Measurements from ENCODE around the gene FGGY. TPM values are rescaled to one million over a fixed set of nuclear protein-coding genes. Genes with fewer than 3 reads are reported as not detected.

FGGY gene
- total and polyA plus RNA-seq, 2 donors (not counting 1 experiment from before 2014, with no cell fraction given): 6.1 to 38.5 TPM

DNA sequence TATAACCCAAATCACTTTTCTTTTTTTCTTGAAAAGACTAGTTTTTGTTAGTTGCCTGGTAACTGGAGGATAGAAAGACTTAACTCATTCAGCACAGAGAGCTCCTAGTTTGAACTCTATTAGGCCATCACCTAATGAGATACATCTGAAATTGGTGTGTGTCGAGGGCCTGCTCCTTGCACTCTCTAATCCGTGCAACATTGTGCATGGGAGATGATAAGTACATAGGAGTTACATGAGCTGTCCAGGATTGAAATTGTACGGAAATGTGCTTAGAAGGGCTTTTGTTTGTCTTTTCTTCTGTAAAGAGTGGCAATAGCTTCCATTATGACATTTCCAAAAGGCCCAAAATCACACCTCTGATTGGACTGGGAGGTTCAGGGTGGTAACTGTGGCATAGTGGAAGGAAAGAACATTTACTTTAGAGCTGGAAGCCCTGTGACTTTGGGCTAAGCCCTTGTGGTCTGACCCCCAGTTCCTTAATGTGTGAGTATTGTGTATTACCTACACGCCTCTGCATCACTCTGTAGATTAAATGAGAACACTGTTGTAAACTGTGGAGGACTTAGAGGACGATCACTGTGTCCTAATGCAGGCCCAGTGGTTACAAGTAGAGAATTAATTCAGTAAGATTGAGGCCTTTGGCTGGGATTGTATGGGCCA, 71.2 kb downstream of the FGGY start:
- no peaks in the 10 kb centered on the region for H3K27me3 ChIP-seq (replicated peaks in 1 of 4; ENCODE audit: control extremely low read depth in 1 of 4, control insufficient read depth in 3 of 4, insufficient read depth in 4 of 4, low read length in 3 of 4)
- H3K79me2 ChIP-seq (ENCODE audit: control insufficient read depth, insufficient read depth, low read length): no peaks in the 10 kb centered on the region
- no peak overlapping the region for H2AFZ ChIP-seq (ENCODE audit: insufficient read depth, low read depth, low read length, poor library complexity, severe bottlenecking)
- H3K4me1 ChIP-seq (ENCODE audit: control insufficient read depth in 2 of 2, insufficient read depth in 2 of 2, low read length in 2 of 2): no peaks in the 10 kb centered on the region
- H3K4me2 ChIP-seq (replicated peaks; ENCODE audit: low read depth, low read length, poor library complexity, severe bottlenecking): no peak overlapping the region
- Mint-ChIP-seq H3K4me3 (no peak overlapping the region), H3K9me3 (ENCODE audit: insufficient read depth) (no peaks in the 10 kb centered on the region), H3K27ac (no peak overlapping the region), H3K27me3 (no peaks in the 10 kb centered on the region), H3K4me1 (no peaks in the 10 kb centered on the region)
- H3K4me3 ChIP-seq (ENCODE audit: control extremely low read depth in 1 of 5, extremely low read depth in 1 of 5, insufficient read depth in 1 of 5, low read depth in 2 of 5, low read length in 4 of 5): no peak overlapping the region
- ChIA-PET CTCF (no interaction called here), POLR2A (no interaction called here)
- TF ChIP-seq EZH2 (IDR thresholded peaks at IDR 0.05; ENCODE audit: borderline replicate concordance, insufficient read depth, low read depth, low read length, poor library complexity, severe bottlenecking): no peak
- TF ChIP-seq, protein P1, sequence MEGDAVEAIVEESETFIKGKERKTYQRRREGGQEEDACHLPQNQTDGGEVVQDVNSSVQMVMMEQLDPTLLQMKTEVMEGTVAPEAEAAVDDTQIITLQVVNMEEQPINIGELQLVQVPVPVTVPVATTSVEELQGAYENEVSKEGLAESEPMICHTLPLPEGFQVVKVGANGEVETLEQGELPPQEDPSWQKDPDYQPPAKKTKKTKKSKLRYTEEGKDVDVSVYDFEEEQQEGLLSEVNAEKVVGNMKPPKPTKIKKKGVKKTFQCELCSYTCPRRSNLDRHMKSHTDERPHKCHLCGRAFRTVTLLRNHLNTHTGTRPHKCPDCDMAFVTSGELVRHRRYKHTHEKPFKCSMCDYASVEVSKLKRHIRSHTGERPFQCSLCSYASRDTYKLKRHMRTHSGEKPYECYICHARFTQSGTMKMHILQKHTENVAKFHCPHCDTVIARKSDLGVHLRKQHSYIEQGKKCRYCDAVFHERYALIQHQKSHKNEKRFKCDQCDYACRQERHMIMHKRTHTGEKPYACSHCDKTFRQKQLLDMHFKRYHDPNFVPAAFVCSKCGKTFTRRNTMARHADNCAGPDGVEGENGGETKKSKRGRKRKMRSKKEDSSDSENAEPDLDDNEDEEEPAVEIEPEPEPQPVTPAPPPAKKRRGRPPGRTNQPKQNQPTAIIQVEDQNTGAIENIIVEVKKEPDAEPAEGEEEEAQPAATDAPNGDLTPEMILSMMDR (IDR thresholded peaks at IDR 0.05): no peak
- DNase-seq: no peak
- no peak overlapping the region for H3K9ac ChIP-seq (ENCODE audit: low read length)
- H4K20me1 ChIP-seq (ENCODE audit: control insufficient read depth, insufficient read depth, low read length, poor library complexity, severe bottlenecking): no peaks in the 10 kb centered on the region
- intact Hi-C loops (cut with micrococcal nuclease): no loop called here
- H3K27ac ChIP-seq (ENCODE audit: low read length in 2 of 2): no peak overlapping the region
- ATAC-seq (ENCODE audit: low read depth): no peak
- H3K36me3 ChIP-seq (replicated peaks in 1 of 2; ENCODE audit: control extremely low read depth in 1 of 2, control insufficient read depth in 1 of 2, extremely low read depth in 1 of 2, insufficient read depth in 2 of 2, low read length in 1 of 2): peaks cover 0 to 3% of the 10 kb centered on the region in 2 experiments
- WGBS (ENCODE audit: insufficient coverage): 97% methylated on average over 4 of the region's 5 CpGs
- no peaks in the 10 kb centered on the region for H3K9me3 ChIP-seq (ENCODE audit: control extremely low read depth in 1 of 3, control insufficient read depth in 2 of 3, insufficient read depth in 1 of 3, low read length in 2 of 3)

DNA sequence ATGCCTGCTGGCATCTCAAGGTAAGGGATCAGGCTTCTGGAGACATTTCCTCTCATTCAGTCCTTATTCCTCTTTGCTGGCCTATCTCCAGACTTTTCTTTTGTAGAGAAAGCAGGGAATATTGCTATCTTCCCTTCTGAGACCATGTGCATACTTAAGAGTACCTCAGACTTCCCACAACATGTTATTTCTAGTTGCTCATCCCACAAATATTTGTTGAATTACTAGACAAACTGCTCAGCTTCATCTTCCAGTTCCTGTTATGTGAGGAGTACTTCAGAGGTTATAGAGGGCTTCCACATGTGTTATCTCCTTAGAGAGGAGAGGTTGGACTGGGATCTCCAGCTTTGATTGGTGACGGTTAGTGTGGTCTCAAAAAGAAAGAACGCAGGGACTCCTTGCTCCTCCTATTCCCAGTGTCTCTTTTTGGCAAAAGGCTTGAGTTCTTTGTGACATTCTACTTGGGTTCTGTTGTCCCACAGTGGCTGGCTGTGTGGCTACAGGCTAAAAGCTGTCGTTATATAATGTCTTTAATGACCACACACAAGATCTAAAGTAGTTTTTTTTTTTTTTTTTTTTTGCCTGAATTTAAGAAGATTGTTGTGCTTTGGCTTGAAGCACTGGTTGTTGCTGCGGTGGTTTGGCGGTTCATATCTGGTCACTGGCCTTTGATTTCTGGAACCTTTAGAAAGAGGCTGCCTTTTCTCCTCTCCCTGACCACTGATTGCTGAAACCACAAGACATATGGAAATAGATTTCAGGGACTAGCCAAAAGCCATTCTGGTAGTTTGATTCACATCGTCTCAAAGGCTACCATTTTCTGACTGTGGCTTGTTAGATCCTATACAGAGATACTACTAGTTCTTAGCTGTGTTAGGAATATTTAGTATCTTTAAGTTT, 78.7 kb downstream of the FGGY start:
- no peak for DNase-seq
- Histone ChIP-seq H3K9me3 (ENCODE audit: control extremely low read depth in 1 of 3, control insufficient read depth in 2 of 3, insufficient read depth in 1 of 3, low read length in 2 of 3) (no peaks in the 10 kb centered on the region), H2AFZ (ENCODE audit: insufficient read depth, low read depth, low read length, poor library complexity, severe bottlenecking) (no peak overlapping the region), H3K4me3 (ENCODE audit: control extremely low read depth in 1 of 5, extremely low read depth in 1 of 5, insufficient read depth in 1 of 5, low read depth in 2 of 5, low read length in 4 of 5) (no peak overlapping the region), H3K36me3 (replicated peaks in 1 of 2; ENCODE audit: control extremely low read depth in 1 of 2, control insufficient read depth in 1 of 2, extremely low read depth in 1 of 2, insufficient read depth in 2 of 2, low read length in 1 of 2) (peaks cover 0 to 2% of the 10 kb centered on the region in 2 experiments), H3K79me2 (ENCODE audit: control insufficient read depth, insufficient read depth, low read length) (no peaks in the 10 kb centered on the region), H3K27ac (ENCODE audit: low read length in 2 of 2) (no peak overlapping the region), H3K27me3 (replicated peaks in 1 of 4; ENCODE audit: control extremely low read depth in 1 of 4, control insufficient read depth in 3 of 4, insufficient read depth in 4 of 4, low read length in 3 of 4) (no peaks in the 10 kb centered on the region), H3K4me2 (replicated peaks; ENCODE audit: low read depth, low read length, poor library complexity, severe bottlenecking) (no peak overlapping the region), H4K20me1 (ENCODE audit: control insufficient read depth, insufficient read depth, low read length, poor library complexity, severe bottlenecking) (no peaks in the 10 kb centered on the region), H3K9ac (ENCODE audit: low read length) (no peak overlapping the region), H3K4me1 (ENCODE audit: control insufficient read depth in 2 of 2, insufficient read depth in 2 of 2, low read length in 2 of 2) (no peaks in the 10 kb centered on the region)
- Mint-ChIP-seq H3K4me3 (no peak overlapping the region), H3K9me3 (ENCODE audit: insufficient read depth) (peaks cover 2% of the 10 kb centered on the region), H3K4me1 (no peaks in the 10 kb centered on the region), H3K27ac (no peak overlapping the region), H3K27me3 (no peaks in the 10 kb centered on the region)
- POLR2A ChIA-PET: no interaction called here
- intact Hi-C loops (cut with micrococcal nuclease): no loop called here
- ATAC-seq (ENCODE audit: low read depth): no peak
- 100% methylated on average over 1 of the region's 6 CpGs for WGBS (ENCODE audit: insufficient coverage)
- CTCF ChIA-PET: interaction anchor here (0.7 kb wide), 1 partner anchor 17 kb away, joined by 4 read pairs; no protein-coding TSS in a partner anchor
- TF ChIP-seq, protein P1 (IDR thresholded peaks at IDR 0.05): no peak
- TF ChIP-seq EZH2 (IDR thresholded peaks at IDR 0.05; ENCODE audit: borderline replicate concordance, insufficient read depth, low read depth, low read length, poor library complexity, severe bottlenecking): no peak
